Measurements from ENCODE around the gene LIPG. TPM values are rescaled to one million over a fixed set of nuclear protein-coding genes. Genes with fewer than 3 reads are reported as not detected.
"Not testable (repeated sequence)": the region's sequence is repeated elsewhere in the genome, so short reads cannot be mapped to it uniquely, and the experiment has no call there.

The LIPG gene
- total RNA-seq, 1 experiment from 2014 or later: 5.5 TPM

- no peaks in the 10 kb centered on the region for H3K27me3 ChIP-seq (ENCODE audit: control insufficient read depth, insufficient read depth, low read length)
- no peak for DNase-seq
- H3K36me3 ChIP-seq (replicated peaks; ENCODE audit: control insufficient read depth, insufficient read depth, low read length): no peaks in the 10 kb centered on the region
- no peak overlapping the region for H3K4me3 ChIP-seq (ENCODE audit: insufficient read depth, low read depth, low read length)
These were observed 32.3 kb upstream of the LIPG start for GRCh38 chr18:49529596-49529995.

DNA sequence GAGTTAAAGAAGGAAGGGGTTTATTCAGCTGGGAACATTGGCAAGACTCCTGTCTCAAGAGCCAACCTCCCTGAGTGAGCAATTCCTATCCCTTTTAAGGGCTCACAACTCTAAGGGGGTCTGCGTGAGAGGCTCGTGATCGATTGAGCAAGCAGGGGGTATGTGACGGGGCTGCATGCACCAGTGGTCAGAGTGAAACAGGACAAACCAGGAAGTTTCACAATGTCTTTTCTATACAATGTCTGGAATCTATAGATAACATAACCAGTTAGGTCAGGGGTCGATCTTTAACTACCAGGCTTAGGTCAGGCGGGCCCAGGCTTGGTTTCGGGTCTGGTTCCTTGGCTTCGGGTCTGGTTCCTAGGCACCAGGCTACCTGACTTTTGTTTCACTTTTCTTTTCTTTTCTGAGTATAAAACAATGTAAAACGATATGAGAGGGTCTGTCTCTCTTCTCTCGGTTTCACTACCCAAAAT, 30.1 kb upstream of the LIPG start:
- no peak for DNase-seq
- no peaks in the 10 kb centered on the region for H3K27me3 ChIP-seq (ENCODE audit: control insufficient read depth, insufficient read depth, low read length)
- H3K36me3 ChIP-seq (replicated peaks; ENCODE audit: control insufficient read depth, insufficient read depth, low read length): no peaks in the 10 kb centered on the region
- H3K4me3 ChIP-seq (ENCODE audit: insufficient read depth, low read depth, low read length): no peak overlapping the region

DNA sequence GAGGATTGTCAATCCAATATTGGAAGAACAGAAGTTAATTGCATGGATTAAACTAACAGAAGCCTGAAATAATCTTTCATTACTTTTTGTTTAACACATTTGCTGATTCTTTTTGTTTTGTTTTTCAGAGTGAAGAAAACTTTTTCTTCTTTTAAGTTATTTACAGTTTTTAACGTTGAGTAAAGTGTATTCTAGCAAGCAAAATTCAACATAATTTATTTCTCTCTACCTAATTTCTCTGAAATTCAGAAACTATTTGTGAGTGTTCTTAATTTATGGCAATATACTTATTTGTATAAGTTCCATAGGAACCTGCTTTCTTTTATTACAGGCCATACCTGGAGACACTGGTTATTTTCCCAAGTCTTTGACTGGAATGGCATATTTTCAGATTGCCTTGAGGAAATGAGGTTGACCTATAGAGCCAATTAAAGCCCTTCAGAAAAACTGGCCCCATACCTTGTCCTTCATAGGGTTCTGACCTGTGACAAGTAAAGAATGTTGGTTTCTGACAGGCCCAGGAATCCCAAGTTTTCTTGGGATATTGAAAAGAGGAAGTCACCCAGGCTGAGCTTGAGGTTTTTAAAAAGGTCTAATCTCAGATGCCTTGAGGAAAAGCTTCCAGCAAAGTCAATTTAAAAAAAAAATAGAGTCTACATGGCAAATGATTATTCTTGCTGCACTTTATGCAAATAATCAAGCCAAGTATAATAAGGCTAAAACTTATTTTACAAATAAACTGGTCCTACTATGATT, 26.8 kb upstream of the LIPG start:
- Histone ChIP-seq H3K36me3 (replicated peaks; ENCODE audit: control insufficient read depth, insufficient read depth, low read length) (no peaks in the 10 kb centered on the region), H3K27me3 (ENCODE audit: control insufficient read depth, insufficient read depth, low read length) (no peaks in the 10 kb centered on the region), H3K4me3 (ENCODE audit: insufficient read depth, low read depth, low read length) (no peak overlapping the region)
- no peak for DNase-seq

DNA sequence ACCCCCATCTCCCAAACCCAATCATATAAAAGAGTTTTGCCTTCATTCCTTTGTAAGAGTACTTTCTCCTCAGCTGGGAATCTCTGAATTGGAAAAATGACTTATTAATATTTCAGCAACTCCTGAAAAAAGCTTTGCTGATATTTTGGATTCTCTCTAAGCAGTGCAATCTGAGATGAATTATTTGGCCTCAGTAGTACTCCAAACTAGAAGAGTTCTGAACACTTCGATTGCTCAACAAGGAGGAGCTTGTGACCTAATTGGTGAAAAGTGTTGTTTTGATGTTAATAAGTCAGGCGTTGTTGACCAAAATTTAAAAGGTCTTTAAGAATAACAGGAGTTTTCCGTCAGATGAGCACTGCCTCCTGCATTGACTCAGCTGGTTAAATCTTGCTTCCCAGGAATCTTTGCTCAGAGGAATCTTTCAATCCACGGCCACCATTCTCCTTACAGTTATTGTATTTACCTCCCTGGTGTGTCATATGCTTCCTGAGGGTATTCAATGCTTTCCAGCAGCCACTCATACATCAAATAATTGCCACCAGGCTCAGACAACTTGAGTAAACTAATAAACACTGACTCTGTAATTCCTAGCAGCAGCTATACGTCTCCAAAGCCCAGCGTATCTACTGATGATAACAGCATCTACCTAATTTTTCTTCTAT, 24.5 kb upstream of the LIPG start:
- DNase-seq: no peak
- no peak overlapping the region for H3K4me3 ChIP-seq (ENCODE audit: insufficient read depth, low read depth, low read length)
- H3K36me3 ChIP-seq (replicated peaks; ENCODE audit: control insufficient read depth, insufficient read depth, low read length): no peaks in the 10 kb centered on the region
- H3K27me3 ChIP-seq (ENCODE audit: control insufficient read depth, insufficient read depth, low read length): no peaks in the 10 kb centered on the region

- H3K4me3 ChIP-seq (ENCODE audit: insufficient read depth, low read depth, low read length): no peak overlapping the region
- H3K27me3 ChIP-seq (ENCODE audit: control insufficient read depth, insufficient read depth, low read length): no peaks in the 10 kb centered on the region
- no peaks in the 10 kb centered on the region for H3K36me3 ChIP-seq (replicated peaks; ENCODE audit: control insufficient read depth, insufficient read depth, low read length)
- no peak for DNase-seq
These were observed 17.5 kb upstream of the LIPG start for GRCh38 chr18:49544362-49544761.

DNA sequence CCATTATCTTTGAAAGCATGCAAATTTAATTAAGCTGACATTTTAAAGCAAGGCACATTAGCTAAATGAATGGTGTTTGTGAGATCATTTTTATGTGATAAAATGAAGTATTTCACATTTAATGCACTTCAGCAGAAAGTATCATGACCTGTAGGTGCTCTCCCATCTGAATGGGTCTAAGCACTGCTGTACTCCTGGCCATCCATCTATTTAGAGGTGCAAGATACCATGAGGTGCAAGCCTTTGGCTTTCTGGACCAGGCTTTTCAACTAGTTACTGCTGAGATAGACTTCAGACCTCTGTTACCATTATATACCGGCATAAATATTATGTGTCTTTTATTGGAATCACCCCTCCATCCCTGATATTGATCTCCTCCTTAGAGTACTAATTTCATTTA, 15.6 kb upstream of the LIPG start:
- DNase-seq: no peak
- no peak overlapping the region for H3K4me3 ChIP-seq (ENCODE audit: insufficient read depth, low read depth, low read length)
- H3K36me3 ChIP-seq (replicated peaks; ENCODE audit: control insufficient read depth, insufficient read depth, low read length): no peaks in the 10 kb centered on the region
- H3K27me3 ChIP-seq (ENCODE audit: control insufficient read depth, insufficient read depth, low read length): no peaks in the 10 kb centered on the region

GRCh38 chr18:49546719-49547273, 15.1 kb upstream of the LIPG start:
- H3K27me3 ChIP-seq (ENCODE audit: control insufficient read depth, insufficient read depth, low read length): no peaks in the 10 kb centered on the region
- DNase-seq: no peak
- H3K4me3 ChIP-seq (ENCODE audit: insufficient read depth, low read depth, low read length): no peak overlapping the region
- no peaks in the 10 kb centered on the region for H3K36me3 ChIP-seq (replicated peaks; ENCODE audit: control insufficient read depth, insufficient read depth, low read length)

- H3K27me3 ChIP-seq (ENCODE audit: control insufficient read depth, insufficient read depth, low read length): no peaks in the 10 kb centered on the region
- DNase-seq: no peak
- no peaks in the 10 kb centered on the region for H3K36me3 ChIP-seq (replicated peaks; ENCODE audit: control insufficient read depth, insufficient read depth, low read length)
- no peak overlapping the region for H3K4me3 ChIP-seq (ENCODE audit: insufficient read depth, low read depth, low read length)
These were observed 14.2 kb upstream of the LIPG start for GRCh38 chr18:49547701-49548100.

GRCh38 chr18:49548229-49548636, 13.6 kb upstream of the LIPG start:
- no peaks in the 10 kb centered on the region for H3K27me3 ChIP-seq (ENCODE audit: control insufficient read depth, insufficient read depth, low read length)
- no peak overlapping the region for H3K4me3 ChIP-seq (ENCODE audit: insufficient read depth, low read depth, low read length)
- no peak for DNase-seq
- H3K36me3 ChIP-seq (replicated peaks; ENCODE audit: control insufficient read depth, insufficient read depth, low read length): no peaks in the 10 kb centered on the region

- Histone ChIP-seq H3K4me3 (ENCODE audit: insufficient read depth, low read depth, low read length) (no peak overlapping the region), H3K36me3 (replicated peaks; ENCODE audit: control insufficient read depth, insufficient read depth, low read length) (no peaks in the 10 kb centered on the region), H3K27me3 (ENCODE audit: control insufficient read depth, insufficient read depth, low read length) (no peaks in the 10 kb centered on the region)
- DNase-seq: no peak
These were observed 11.1 kb upstream of the LIPG start for GRCh38 chr18:49550621-49551339.

DNA sequence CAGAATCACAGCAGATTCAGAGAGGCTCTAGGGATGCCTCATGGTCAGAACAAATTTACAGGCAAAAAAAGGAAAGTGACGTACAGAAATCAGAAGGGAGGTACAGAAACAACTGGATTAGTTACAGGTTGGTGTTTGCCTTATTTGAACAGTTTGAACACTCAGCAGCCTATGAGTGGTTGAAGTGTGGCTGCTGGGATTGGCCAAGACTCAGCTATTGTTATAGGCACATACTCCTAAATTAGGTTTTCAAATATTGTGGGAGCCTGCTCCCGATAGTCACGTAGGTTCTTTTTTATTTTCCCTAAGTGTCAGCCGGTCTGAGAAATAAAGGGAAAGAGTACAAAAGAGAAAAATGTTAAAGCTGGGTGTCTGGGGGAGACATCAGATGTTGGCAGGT, 8.9 kb upstream of the LIPG start:
- Histone ChIP-seq H3K27me3 (ENCODE audit: control insufficient read depth, insufficient read depth, low read length) (no peaks in the 10 kb centered on the region), H3K4me3 (ENCODE audit: insufficient read depth, low read depth, low read length) (no peak overlapping the region), H3K36me3 (replicated peaks; ENCODE audit: control insufficient read depth, insufficient read depth, low read length) (no peaks in the 10 kb centered on the region)
- no peak for DNase-seq

DNA sequence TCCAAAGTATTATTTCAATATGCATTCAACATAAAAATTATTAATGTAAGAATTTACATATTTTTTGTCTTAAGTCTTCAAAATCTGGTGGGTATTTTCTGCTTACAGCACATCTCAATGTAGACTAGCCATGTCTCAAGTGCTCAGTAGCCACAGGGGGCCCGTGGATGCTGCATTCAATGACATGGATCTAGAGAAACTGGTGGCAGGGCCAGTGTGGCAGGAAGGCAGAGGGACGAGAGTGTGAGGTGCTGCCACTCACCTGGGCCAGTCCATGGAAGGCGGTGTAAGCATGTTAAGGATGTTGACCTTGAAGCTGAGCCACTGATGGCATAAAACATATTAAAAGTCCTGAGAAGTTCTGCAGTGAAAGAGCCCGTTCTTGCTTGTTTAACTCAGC, 6.2 kb upstream of the LIPG start:
- H3K4me3 ChIP-seq (ENCODE audit: insufficient read depth, low read depth, low read length): no peak overlapping the region
- H3K27me3 ChIP-seq (ENCODE audit: control insufficient read depth, insufficient read depth, low read length): peaks cover 9% of the 10 kb centered on the region
- no peak for DNase-seq
- no peaks in the 10 kb centered on the region for H3K36me3 ChIP-seq (replicated peaks; ENCODE audit: control insufficient read depth, insufficient read depth, low read length)

DNA sequence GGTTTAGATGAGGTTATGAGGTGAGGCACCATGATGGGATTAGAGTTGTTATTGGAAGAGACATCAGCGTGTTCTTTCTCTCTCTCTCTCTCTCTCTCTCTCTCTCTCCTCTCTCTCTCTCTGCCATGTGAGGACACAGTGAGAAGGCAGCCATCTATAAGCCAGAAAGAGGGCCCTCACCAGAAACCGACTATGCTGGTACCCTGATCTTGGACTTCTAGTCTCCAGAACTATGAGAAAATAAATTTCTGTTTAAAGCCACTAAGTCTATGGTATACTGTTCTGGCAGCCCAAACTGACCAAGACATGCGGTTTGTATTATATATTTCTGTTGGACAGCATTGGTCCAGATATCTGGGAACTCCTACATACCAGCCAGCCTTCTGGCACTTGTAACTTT, 3.5 kb upstream of the LIPG start:
- H3K27me3 ChIP-seq (ENCODE audit: control insufficient read depth, insufficient read depth, low read length): peaks cover 32% of the 10 kb centered on the region
- H3K36me3 ChIP-seq (replicated peaks; ENCODE audit: control insufficient read depth, insufficient read depth, low read length): no peaks in the 10 kb centered on the region
- H3K4me3 ChIP-seq (ENCODE audit: insufficient read depth, low read depth, low read length): no peak overlapping the region
- no peak for DNase-seq

- H3K4me3 ChIP-seq (ENCODE audit: insufficient read depth, low read depth, low read length); H3K36me3 ChIP-seq (replicated peaks; ENCODE audit: control insufficient read depth, insufficient read depth, low read length); DNase-seq: not testable (repeated sequence)
- peaks cover 32% of the 10 kb centered on the region for H3K27me3 ChIP-seq (ENCODE audit: control insufficient read depth, insufficient read depth, low read length)
These were observed 2.4 kb upstream of the LIPG start for GRCh38 chr18:49559326-49559931.

All from H7 (cell line).